HepG2 (cell line): ENCODE data around the gene RAD23A. TPM values are rescaled to one million over a fixed set of nuclear protein-coding genes. Genes with fewer than 3 reads are reported as not detected.

Experiments
- ATF3 ChIP-seq: sonication (generic); formaldehyde crosslinking; IDR thresholded peaks from 2 replicates; pipeline ENCODE4 v1.4.0; 2020; ENCODE audit warnings: missing genetic modification reagents
- ATF7-NPFF ChIP-seq: sonication (generic); formaldehyde crosslinking; IDR thresholded peaks from 2 replicates; pipeline ENCODE4 v1.8.1; 2023; ENCODE audit warnings: mild to moderate bottlenecking, low read depth, missing genetic modification reagents, moderate library complexity
- CHD4 ChIP-seq: fragments of 200-600 bp; sonication (generic); IDR thresholded peaks from 2 replicates; pipeline ENCODE4 v1.7.0; 2017; ENCODE audit warnings: mild to moderate bottlenecking, low read length, borderline replicate concordance
- DZIP1 ChIP-seq: sonication (generic); formaldehyde crosslinking; IDR thresholded peaks from 2 replicates; pipeline ENCODE4 v1.5.0; 2020; ENCODE audit warnings: mild to moderate bottlenecking, missing genetic modification reagents
- HDAC1 ChIP-seq: sonication (generic); formaldehyde crosslinking; IDR thresholded peaks from 2 replicates; pipeline ENCODE4 v1.5.1; 2020; ENCODE audit warnings: mild to moderate bottlenecking, missing genetic modification reagents
- HIC2 ChIP-seq: sonication (generic); formaldehyde crosslinking; IDR thresholded peaks from 2 replicates; pipeline ENCODE4 v1.9.0; 2022; ENCODE audit warnings: low read depth, missing genetic modification reagents
- KIAA2018 ChIP-seq: sonication (generic); formaldehyde crosslinking; IDR thresholded peaks from 2 replicates; pipeline ENCODE4 v1.5.0; 2020; ENCODE audit warnings: mild to moderate bottlenecking, missing genetic modification reagents, borderline replicate concordance
- NR2C2 ChIP-seq: sonication (generic); formaldehyde crosslinking; IDR thresholded peaks from 2 replicates; pipeline ENCODE4 v1.4.0; 2020; ENCODE audit warnings: missing genetic modification reagents, mild to moderate bottlenecking, moderate library complexity, borderline replicate concordance
- NR3C1 ChIP-seq: sonication (generic); formaldehyde crosslinking; IDR thresholded peaks from 2 replicates; pipeline ENCODE4 v1.4.0; 2020; ENCODE audit warnings: missing genetic modification reagents
- PHF8 ChIP-seq: sonication (generic); formaldehyde crosslinking; IDR thresholded peaks from 2 replicates; pipeline ENCODE4 v1.5.0; 2020; ENCODE audit warnings: missing genetic modification reagents
- RNF2 ChIP-seq: fragments of 450-650 bp; conservative IDR thresholded peaks from 2 replicates; pipeline ENCODE4 v1.6.1; 2016; ENCODE audit warnings: low read depth
- TGIF2 ChIP-seq: IDR thresholded peaks from 2 replicates; pipeline ENCODE4 v1.6.1; 2016; ENCODE audit warnings: control low read depth, missing compliant biosample characterization
- ZMAT3 ChIP-seq: sonication (generic); formaldehyde crosslinking; conservative IDR thresholded peaks from 2 replicates; pipeline ENCODE4 v1.7.0; 2021; ENCODE audit warnings: missing genetic modification reagents
- ZNF180 ChIP-seq: sonication (generic); formaldehyde crosslinking; IDR thresholded peaks from 2 replicates; pipeline ENCODE4 v1.4.0; 2020; ENCODE audit warnings: low read depth, missing genetic modification reagents, borderline replicate concordance
- ZNF691 ChIP-seq: sonication (generic); formaldehyde crosslinking; IDR thresholded peaks from 2 replicates; pipeline ENCODE4 v1.4.0; 2020; ENCODE audit warnings: missing genetic modification reagents, low read depth, mild to moderate bottlenecking, borderline replicate concordance
- polyA plus RNA-seq, 8 experiments: library from polyadenylated mRNA; depleted of rRNA in 3 of 8; stranded (reverse) in 7 of 8; unstranded in 1 of 8; fragments of >200 nt; fragmentation: Illumina TruSeq in 4 of 8; extraction: Trizol in 4 of 8; gene quantifications; 2 replicates each; pipeline versions ENCODE4 v1.2.1 to v1.2.3, GENCODE V29; 2011 to 2016; ENCODE audit warnings: low read depth in 4 of 8, missing spikeins in 1 of 8, mixed read lengths in 1 of 8; ENCODE audit not compliant: insufficient read depth in 1 of 8
- total RNA-seq, 5 experiments: library from RNA; depleted of rRNA; stranded (reverse); fragments of >200 nt; fragmentation: Illumina TruSeq; extraction: Trizol; gene quantifications; 2 replicates each; pipeline ENCODE4 v1.2.3, GENCODE V29; 2016; ENCODE audit warnings: low read depth in 1 of 5

RAD23A gene
- total and polyA plus RNA-seq, 2 of the 13 experiments (the other 11 are each of a cell fraction or from before 2014, with no cell fraction given), result 42.5 to 54.2 TPM

GRCh38 chr19:12945479-12946091, at the start of gene RAD23A (continued):
- 0 out of 2 replicates have a peak, but pooled peaks have one; percentile 22 for TF ChIP-seq RNF2
- peak; percentile 76 for TF ChIP-seq ZNF691 (CRISPR knock-in tag)
- peak; percentile 82; the same call in 1 of the 2 replicates for TF ChIP-seq CHD4
- peak; percentile 96 for TF ChIP-seq HDAC1
- no peak for TF ChIP-seq HIC2 (CRISPR knock-in tag)
- TF ChIP-seq NR3C1, result no peak
- TF ChIP-seq KIAA2018, result no peak
- TF ChIP-seq ZNF180, result 0 out of 2 replicates have a peak, but pooled peaks have one; percentile 43
- peak; percentile 99 for TF ChIP-seq NR2C2
- peak; percentile 90 for TF ChIP-seq PHF8 (CRISPR knock-in tag)
- peak; percentile 63; the same call in 1 of the 2 replicates for TF ChIP-seq TGIF2 (CRISPR knock-in tag)
- TF ChIP-seq DZIP1 (CRISPR knock-in tag), result no peak
- peak; percentile 76; the same call in 1 of the 2 replicates for TF ChIP-seq ATF7-NPFF (CRISPR knock-in tag)
- TF ChIP-seq ZMAT3 (CRISPR knock-in tag), result peak; percentile 64; the same call in 1 of the 2 replicates
- TF ChIP-seq ATF3 (CRISPR knock-in tag), result peak; percentile 40; the same call in 1 of the 2 replicates
